GM21576 (cell line): ENCODE data around the gene ISLR2.
A peak's percentile ranks its signal among the peaks of the same experiment; 100 is the strongest.
"Not testable (repeated sequence)": the region's sequence is repeated elsewhere in the genome, so short reads cannot be mapped to it uniquely, and the experiment has no call there.

Experiments
- ATAC-seq: cut with Tn5 transposase; IDR thresholded peaks from one replicate; pipeline ENCODE4 v1.9.1; 2021; ENCODE audit warnings: mild to moderate bottlenecking, moderate library complexity; ENCODE audit not compliant: unreplicated experiment

ISLR2 gene

DNA sequence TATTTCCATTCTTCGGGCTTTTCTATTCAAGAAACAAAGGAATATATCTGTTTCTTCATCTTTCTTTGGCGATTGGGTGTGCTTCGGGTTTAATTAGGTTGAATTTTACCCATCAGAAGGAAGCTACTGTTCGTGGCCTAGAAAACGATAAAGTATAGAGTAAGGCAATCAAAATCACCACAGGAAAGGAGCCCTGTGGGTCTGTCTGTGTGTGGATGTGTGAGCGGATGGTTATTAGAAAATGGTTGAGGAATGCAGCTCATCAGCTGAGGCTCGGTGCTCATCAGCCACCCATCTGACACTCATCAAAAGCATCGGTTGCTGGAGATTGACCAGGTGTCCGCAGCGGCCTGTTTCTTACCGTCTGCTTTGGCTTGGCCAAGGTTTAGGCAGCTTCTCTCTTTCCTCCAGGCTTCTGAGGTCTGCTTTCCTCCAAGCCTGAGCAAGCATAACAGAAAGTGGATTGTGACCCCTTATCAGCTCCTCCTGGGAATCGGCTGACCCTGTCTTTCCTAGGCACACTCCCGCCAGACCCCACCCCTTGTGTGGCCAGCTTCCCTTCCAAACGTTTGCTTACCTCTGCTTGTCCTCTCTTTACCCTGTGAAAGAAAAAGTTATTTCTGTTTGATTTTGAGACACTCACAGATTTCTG lies 25.5 kb downstream of the ISLR2 start:
- ATAC-seq = no peak

DNA sequence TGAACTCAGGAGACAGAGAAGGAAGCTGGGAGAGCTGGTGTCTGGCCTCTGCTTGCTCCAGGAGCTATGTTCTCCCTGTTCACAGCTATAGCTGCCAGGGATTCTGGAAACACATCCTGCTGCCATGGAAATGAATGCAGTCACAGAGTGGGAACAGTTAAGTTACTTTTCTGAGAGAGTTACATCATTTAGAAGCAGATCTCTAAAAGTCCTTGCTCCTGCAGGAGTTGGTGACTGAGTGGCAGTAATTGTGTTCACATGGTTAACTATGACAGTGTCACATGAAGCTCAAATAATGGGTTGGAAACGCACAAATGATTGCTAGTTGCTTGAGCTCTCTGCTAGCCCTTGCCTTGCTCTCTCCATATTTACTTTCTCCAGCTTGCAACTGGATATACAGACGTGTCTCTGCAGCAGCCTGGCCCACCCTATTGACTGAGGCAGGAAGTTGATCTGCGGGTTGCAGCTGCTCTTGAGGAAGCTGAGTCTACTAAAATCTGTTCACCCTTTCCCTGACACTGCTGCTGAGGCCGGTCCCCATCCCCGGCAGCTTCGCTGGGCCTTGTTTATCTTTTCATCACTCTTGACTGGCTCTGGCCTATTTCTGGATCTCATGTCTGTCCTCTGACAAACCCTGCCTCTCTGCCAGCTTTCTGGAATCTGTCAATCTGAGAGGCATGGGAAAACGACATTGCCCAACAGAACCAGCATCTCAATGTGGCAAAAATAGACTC lies 26.5 kb downstream of the ISLR2 start:
- ATAC-seq = no peak

DNA sequence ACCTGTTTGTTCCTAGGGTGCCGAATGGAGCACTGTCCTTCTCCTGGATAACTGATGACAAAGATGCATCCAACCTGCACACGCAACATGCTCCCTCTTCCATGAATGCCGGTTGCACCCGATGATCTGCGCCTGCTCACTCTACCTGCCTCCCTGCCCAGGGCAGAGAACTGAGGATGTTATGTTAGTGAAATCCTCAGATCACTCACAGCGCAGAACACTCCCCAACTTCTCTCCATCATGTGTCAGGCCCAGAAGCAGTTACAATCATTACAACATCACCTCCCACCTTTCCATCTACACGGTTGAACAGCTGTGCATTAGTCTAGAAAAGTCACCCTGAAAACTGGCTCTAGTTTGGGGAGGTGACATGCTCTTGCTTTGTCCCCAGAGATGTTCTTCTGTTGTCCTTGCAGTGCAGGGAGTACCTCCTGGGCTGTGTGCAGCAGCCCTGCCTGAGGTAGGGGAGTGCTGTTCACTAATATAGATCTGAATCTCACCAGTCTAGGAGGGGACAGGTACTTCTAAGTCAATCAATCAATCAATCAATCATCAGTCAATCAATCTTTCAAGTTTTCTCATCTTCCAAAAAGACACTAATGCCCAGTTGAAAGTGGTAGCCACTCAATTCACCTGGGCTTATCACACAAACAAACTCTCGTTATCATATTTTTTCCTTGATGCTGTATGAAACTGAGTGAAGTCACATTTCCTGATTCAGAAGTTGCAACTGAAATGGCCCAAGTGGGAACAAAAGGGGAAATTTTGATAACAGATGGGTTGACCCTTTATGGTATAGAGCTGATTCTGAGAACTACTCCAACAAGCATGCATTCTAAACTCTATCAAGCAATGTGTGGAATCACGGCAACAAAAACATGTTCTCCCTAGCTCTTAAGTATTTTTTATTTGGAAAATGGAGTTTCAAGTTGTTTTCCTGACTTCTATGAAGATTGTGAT lies 27.8 kb downstream of the ISLR2 start:
- no peak for ATAC-seq

DNA sequence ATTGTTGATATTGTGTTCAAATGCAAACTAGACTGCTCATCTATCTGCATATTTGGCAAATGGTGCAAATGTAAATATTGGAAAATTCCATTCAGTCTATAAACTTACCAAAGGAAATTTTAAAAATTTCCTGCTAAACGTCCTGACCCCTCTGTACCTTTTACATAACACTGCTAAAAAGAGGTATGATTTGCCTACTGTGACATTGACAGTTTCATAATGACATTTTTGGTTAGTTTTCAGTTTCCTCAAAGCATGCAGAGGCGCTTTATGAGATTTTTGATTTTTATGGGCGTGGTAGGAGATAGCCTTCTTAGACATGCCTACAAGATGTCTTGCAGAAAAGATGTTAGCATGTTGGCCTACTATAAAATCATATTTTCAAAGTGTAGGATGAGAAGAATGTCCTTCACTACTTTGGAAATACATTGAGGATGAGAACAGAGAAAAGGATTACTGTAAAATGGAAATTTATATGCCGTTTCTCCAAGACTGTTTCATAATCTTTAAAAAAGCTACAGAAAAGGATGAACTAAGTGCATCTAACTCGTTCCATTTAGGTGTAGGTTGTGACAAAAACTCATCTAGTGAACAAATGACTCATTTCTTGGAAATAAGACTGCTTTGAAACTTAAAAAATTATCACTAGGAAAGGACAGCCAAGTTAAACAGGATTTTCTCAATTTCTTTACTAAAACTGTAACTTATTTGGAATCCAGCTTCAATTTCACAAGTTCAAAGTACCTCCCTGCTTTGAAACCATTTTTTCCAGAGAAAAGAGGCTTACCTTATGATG lies 28.7 kb downstream of the ISLR2 start:
- ATAC-seq = peak; percentile 75

GRCh38 chr15:74159773-74160172 lies 29.4 kb downstream of the ISLR2 start:
- no peak for ATAC-seq

- ATAC-seq = not testable (repeated sequence)
Observed at GRCh38 chr15:74160390-74160789, 30.0 kb downstream of the ISLR2 start.

- ATAC-seq = not testable (repeated sequence)
Observed at GRCh38 chr15:74162195-74162536, 31.8 kb downstream of the ISLR2 start.

GRCh38 chr15:74165461-74165860 lies 35.1 kb downstream of the ISLR2 start:
- no peak for ATAC-seq

GRCh38 chr15:74167891-74168331 lies 37.5 kb downstream of the ISLR2 start:
- ATAC-seq = no peak

DNA sequence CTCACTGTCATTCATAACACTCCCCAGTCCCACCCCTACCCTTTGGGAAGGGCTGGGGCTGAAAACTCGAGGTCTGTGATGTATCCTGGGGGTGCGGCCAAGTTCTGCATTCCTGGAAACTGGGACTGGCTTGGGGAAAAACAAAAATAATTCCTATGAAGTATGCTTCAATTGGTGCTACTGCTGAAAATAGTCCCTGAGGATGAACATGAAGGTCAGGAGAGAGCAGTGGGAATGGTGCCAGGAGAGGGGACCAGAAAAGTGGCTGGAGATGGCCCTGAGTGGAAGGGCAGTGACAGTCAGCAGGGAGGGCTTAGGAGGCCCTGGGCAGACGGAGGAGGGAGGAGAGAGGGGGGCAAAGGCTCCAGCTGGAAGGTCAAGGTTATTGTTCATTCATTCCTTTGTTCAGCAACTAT lies 38.3 kb downstream of the ISLR2 start:
- ATAC-seq = no peak

DNA sequence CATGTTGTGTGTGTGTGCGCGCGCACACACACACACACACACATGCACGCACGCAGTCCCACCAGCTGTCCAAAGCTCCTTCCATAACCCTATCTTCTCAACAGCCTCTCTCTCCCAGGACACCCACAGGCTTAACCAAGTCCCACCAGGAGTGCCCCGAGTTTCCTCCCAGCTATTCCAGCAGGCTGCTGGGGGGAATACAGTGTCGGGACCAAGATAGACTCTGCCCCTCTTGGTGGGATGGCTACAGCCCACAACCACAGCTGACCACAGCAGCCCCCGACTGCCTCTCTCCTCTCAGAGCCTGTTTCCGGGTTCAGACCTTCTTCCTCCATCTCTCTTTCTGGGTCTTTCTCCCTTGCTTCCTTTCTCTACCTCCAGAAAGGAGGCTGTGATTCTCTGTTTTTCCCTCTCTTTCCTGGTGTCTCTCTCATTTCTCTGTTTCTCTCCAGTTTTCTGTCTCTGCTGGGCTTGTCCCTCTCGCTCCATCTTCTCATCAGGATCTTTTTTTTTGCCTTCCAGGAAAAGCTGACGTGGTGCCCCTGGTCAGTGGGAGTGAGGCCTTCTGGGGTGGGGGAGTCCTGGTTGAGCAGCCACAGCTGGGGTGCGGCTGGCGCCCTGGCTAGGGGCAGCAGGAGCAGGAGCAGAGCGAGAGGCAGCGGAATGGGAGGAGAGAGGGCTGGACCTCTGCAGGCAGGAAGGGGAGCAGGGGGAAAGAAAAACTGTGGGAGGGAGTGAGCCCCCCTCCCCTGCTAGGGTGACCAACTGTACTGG lies 39.9 kb downstream of the ISLR2 start:
- ATAC-seq = no peak

DNA sequence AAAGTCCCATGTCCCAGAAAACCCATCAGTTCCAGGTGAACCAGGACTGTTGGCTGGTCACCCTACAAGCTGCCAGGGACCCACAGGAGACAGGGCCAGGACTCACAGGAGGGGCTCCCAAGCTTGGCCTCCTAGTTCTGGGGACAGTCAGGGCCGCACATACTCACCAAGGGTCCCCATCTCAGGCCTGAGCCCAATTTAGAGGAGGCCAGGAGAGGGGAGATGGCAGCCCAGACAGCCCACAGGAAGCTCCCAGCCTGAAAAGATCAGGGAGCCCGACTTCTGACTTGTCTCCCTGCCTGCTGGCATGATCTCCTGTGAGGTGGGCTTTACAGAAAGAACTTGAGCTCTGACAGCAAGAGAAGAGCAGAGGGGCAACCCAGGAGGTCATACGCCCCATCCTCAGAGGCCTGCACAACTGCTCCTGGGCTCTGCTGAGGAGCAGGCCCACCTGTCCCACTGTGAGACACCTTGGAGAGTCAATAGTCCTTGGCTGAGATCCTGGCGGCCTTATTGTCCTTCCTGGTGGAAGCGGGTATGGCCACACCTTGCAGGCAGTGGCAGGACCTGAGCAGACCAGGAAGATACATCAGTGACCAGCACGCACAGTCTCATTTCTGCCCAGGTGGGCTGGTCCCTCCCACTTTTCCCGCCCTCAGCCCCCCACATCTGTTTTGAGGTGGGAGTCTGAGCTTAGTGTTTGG lies 40.6 kb downstream of the ISLR2 start:
- ATAC-seq = no peak

GRCh38 chr15:74171965-74172541 lies 41.7 kb downstream of the ISLR2 start:
- no peak for ATAC-seq

DNA sequence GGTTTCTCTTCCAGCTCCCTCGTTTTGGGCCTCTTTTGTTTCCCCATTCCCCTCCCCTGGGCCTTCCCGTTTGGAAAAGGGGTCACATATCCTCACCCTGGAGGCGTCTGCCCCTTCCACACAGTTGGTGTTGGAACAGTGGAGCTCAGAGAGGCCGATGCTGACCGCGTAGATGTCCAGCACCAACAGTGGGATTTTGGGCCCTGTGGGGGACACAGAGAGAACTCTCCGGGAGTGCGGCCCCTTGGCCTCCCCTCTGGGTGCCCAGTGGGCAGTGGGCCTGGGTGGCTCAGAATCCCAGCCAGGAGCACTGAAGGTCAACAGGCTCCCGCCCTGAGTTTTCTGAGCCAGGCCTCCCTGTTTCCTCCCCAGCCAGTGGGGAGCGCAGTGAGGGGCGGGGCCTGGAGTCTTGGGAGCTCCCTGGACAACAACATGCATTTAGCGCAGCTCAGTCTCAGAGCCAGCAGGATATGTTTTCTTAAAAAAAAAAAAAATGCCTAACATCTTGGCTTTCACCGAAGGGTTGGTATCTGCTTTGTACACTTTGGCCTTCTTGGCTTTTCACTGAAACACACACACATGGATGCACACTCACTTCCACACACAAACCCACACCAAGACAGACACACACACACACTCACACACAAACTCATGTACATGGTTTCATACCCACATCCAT lies 42.5 kb downstream of the ISLR2 start:
- ATAC-seq = no peak

DNA sequence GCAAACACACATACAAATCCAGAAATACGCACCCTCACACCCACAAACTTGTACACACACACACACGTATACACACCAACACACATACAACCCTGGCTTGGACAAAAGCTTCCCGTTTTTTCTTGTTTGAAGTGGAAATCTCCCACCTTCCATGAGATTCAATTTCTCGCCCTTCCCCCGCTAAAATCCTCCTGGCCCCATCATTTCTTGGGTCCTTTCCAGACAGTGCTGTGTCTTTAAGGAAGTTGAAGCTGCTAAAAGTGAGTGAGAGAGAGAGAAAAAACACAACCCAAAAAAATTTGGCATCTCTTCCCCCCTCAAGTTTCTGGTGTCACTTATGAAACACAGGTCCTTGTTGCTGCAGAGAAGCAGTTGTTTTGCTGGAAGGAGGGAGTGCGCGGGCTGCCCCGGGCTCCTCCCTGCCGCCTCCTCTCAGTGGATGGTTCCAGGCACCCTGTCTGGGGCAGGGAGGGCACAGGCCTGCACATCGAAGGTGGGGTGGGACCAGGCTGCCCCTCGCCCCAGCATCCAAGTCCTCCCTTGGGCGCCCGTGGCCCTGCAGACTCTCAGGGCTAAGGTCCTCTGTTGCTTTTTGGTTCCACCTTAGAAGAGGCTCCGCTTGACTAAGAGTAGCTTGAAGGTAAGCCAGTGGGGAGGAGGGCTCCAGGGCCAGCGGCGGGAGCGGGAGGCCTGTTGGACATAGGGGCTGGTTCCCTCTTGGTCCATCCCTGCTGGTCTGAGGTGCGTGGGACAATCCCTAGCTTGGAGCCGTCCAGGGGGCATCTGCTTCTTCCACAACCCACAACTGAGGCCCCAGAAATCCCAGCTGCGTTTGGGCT lies 43.2 kb downstream of the ISLR2 start, which contains the start of gene ISLR:
TSS of gene ISLR (plus strand) at position 331 of the 839 bp plus-strand sequence. CDS start 1,149 bp downstream, outside the sequence.
- ATAC-seq = no peak

DNA sequence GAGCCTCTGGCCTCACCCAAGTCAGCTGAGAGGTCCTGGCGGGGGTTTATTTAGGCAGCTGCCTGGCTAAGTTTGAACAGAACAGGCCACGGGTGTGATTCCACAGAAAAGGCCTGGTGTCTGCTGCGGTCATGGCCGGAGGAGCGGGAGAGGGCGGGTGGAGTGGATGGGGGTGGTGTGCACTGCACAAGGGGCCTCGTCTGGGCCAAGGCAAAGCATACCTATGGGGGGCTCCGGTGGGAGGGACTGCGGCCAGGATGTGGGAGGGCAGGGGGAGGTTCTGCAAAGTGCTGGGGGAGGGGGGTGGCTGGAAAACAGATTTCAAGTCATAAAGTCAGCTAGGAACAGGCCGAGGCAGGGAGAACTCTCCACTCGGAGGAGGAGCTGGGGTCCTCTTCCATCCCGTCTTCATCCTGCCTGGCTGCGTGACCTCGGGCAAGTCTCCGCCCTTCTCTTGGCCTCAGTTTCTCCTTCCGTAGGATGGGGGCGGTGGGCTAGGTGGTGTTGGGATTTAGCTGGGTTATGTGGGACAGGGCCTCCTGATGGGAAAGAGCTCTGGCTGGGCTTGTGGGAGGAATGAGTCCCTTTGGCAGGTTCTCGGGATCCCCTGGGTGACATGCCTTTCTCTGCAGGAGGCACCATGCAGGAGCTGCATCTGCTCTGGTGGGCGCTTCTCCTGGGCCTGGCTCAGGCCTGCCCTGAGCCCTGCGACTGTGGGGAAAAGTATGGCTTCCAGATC lies 44.0 kb downstream of the ISLR2 start:
- ATAC-seq = no peak

DNA sequence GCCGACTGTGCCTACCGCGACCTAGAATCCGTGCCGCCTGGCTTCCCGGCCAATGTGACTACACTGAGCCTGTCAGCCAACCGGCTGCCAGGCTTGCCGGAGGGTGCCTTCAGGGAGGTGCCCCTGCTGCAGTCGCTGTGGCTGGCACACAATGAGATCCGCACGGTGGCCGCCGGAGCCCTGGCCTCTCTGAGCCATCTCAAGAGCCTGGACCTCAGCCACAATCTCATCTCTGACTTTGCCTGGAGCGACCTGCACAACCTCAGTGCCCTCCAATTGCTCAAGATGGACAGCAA lies 44.5 kb downstream of the ISLR2 start:
- ATAC-seq = no peak
